Glutamatergic neuron (in vitro differentiated cells): ENCODE measurements around the gene KCNK13. TPM values are rescaled to one million over a fixed set of nuclear protein-coding genes. Genes with fewer than 3 reads are reported as not detected.

Experiments
- DNase-seq: peaks from one replicate; pipeline ENCODE4 v3.0.0; 2022
- H3K27ac Mint-ChIP-seq: one replicate; pipeline ENCODE4 v1.8.0; 2020; ENCODE audit warnings: mild to moderate bottlenecking, mixed read lengths, inconsistent platforms; ENCODE audit not compliant: unreplicated experiment
- H3K27me3 Mint-ChIP-seq: one replicate; pipeline ENCODE4 v1.8.0; 2020; ENCODE audit warnings: mild to moderate bottlenecking, moderate library complexity, mixed read lengths, inconsistent platforms; ENCODE audit not compliant: unreplicated experiment
- H3K36me3 Mint-ChIP-seq: one replicate; pipeline ENCODE4 v1.8.0; 2020; ENCODE audit warnings: mild to moderate bottlenecking, mixed read lengths, inconsistent platforms; ENCODE audit not compliant: unreplicated experiment
- H3K4me1 Mint-ChIP-seq: one replicate; pipeline ENCODE4 v1.8.0; 2020; ENCODE audit warnings: mild to moderate bottlenecking, low read depth, mixed read lengths, inconsistent platforms; ENCODE audit not compliant: unreplicated experiment
- H3K4me3 Mint-ChIP-seq: one replicate; pipeline ENCODE4 v1.8.0; 2020; ENCODE audit warnings: mild to moderate bottlenecking, mixed read lengths, inconsistent platforms; ENCODE audit not compliant: unreplicated experiment
- H3K9me3 Mint-ChIP-seq: one replicate; pipeline ENCODE4 v1.8.0; 2020; ENCODE audit warnings: mild to moderate bottlenecking, moderate library complexity, mixed read lengths, inconsistent platforms; ENCODE audit not compliant: unreplicated experiment
- CTCF ChIP-seq: fragments of 200-600 bp; sonication (generic); IDR thresholded peaks from one replicate; pipeline ENCODE4 v1.5.0; 2021; ENCODE audit not compliant: partially characterized antibody, unreplicated experiment
- total RNA-seq: library from RNA; stranded (reverse); fragmentation: NEBNext Ultra II Directional; extraction: Animal tissue kit (Norgen Biotek cat#: 25700); gene quantifications from one replicate; pipeline ENCODE4 v1.2.1, GENCODE V29; 2021; ENCODE audit not compliant: unreplicated experiment

The KCNK13 gene
- total RNA-seq, 1 donor from 2014 or later = not detected

- DNase-seq = no peak
- H3K27me3 Mint-ChIP-seq = peaks cover 5% of the 10 kb centered on the region
- H3K9me3 Mint-ChIP-seq = no peaks in the 10 kb centered on the region
- H3K36me3 Mint-ChIP-seq = no peaks in the 10 kb centered on the region
- TF ChIP-seq CTCF = no peak
- peaks cover 5% of the 10 kb centered on the region for H3K4me1 Mint-ChIP-seq
- no peak overlapping the region for H3K27ac Mint-ChIP-seq
- no peak overlapping the region for H3K4me3 Mint-ChIP-seq
Observed at GRCh38 chr14:90137807-90138206, 76.0 kb downstream of the KCNK13 start.

GRCh38 chr14:90139199-90139598 is 77.4 kb downstream of the KCNK13 start:
- H3K9me3 Mint-ChIP-seq = no peaks in the 10 kb centered on the region
- peaks cover 5% of the 10 kb centered on the region for H3K4me1 Mint-ChIP-seq
- H3K36me3 Mint-ChIP-seq = no peaks in the 10 kb centered on the region
- H3K27ac Mint-ChIP-seq = no peak overlapping the region
- H3K27me3 Mint-ChIP-seq = peaks cover 5% of the 10 kb centered on the region
- DNase-seq = no peak
- H3K4me3 Mint-ChIP-seq = no peak overlapping the region
- no peak for TF ChIP-seq CTCF

- peaks cover 4% of the 10 kb centered on the region for H3K27me3 Mint-ChIP-seq
- DNase-seq = no peak
- H3K4me3 Mint-ChIP-seq = no peak overlapping the region
- H3K36me3 Mint-ChIP-seq = no peaks in the 10 kb centered on the region
- no peak for TF ChIP-seq CTCF
- H3K9me3 Mint-ChIP-seq = no peaks in the 10 kb centered on the region
- peak overlapping the region; percentile 53 for H3K27ac Mint-ChIP-seq
- peaks cover 5% of the 10 kb centered on the region for H3K4me1 Mint-ChIP-seq
Observed at GRCh38 chr14:90140298-90140955, 78.6 kb downstream of the KCNK13 start.

- H3K4me1 Mint-ChIP-seq = peaks cover 5% of the 10 kb centered on the region
- no peak for TF ChIP-seq CTCF
- no peaks in the 10 kb centered on the region for H3K36me3 Mint-ChIP-seq
- H3K27ac Mint-ChIP-seq = peak overlapping the region; percentile 53
- H3K4me3 Mint-ChIP-seq = no peak overlapping the region
- no peak for DNase-seq
- peaks cover 2% of the 10 kb centered on the region for H3K27me3 Mint-ChIP-seq
- no peaks in the 10 kb centered on the region for H3K9me3 Mint-ChIP-seq
Observed at GRCh38 chr14:90140956-90141316, 79.1 kb downstream of the KCNK13 start.

DNA sequence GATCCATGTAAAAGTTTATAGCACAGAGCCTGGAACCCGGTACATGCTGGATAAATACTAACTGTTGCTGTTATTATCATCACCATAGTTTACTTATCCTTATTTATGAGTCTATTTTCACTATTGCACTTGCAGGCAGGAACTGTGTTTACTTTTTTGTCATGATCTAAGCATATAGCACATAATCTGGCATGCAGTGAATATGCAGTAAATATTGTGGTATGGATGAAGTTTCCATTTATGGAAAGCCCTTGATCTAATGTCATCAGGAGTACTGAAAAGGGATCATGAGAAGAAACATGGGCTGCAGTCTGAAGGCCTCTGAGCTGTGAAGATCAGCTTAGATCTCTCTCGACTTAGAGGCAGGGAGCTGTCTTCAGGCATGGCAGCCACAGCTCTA is 91.6 kb downstream of the KCNK13 start:
- H3K9me3 Mint-ChIP-seq = peaks cover 4% of the 10 kb centered on the region
- peaks cover 2% of the 10 kb centered on the region for H3K27me3 Mint-ChIP-seq
- H3K36me3 Mint-ChIP-seq = no peaks in the 10 kb centered on the region
- no peak overlapping the region for H3K4me3 Mint-ChIP-seq
- no peaks in the 10 kb centered on the region for H3K4me1 Mint-ChIP-seq
- DNase-seq = no peak
- no peak for TF ChIP-seq CTCF
- H3K27ac Mint-ChIP-seq = no peak overlapping the region
